Right lobe of liver (tissue), 6 donors: ENCODE data around the gene CDK14. TPM values are rescaled to one million over a fixed set of nuclear protein-coding genes. Genes with fewer than 3 reads are reported as not detected.

Experiments used
- ATAC-seq, 4 donors: fragments of 200-7000 bp; cut with Tn5 transposase; one replicate each; pipeline ENCODE4 v1.9.1; 2020; ENCODE audit warnings: mild to moderate bottlenecking in 4 of 4, moderate library complexity in 4 of 4
- DNase-seq, 3 donors: peaks; one replicate each; pipeline ENCODE4 v3.0.0-alpha.2; 2020
- H3K27ac ChIP-seq, 3 donors: fragments of 200-600 bp; one replicate each; pipeline ENCODE4 v1.8.0; 2022
- H3K27me3 ChIP-seq, 2 donors: fragments of 200-600 bp; one replicate each; pipeline ENCODE4 v1.8.0; 2022
- H3K36me3 ChIP-seq, 4 donors: fragments of 200-600 bp; sonication (generic) in 1 of 4; one replicate each; pipeline versions ENCODE4 v1.5.1 to v1.8.0; 2017 to 2022; ENCODE audit warnings: control low read depth in 1 of 4
- H3K4me1 ChIP-seq, 4 donors: fragments of 200-600 bp; sonication (generic) in 1 of 4; one replicate each; pipeline versions ENCODE4 v1.5.1 to v1.8.0; 2017 to 2022; ENCODE audit warnings: control low read depth in 1 of 4
- H3K4me3 ChIP-seq, 3 donors: fragments of 200-600 bp; one replicate each; pipeline ENCODE4 v1.8.0; 2022
- H3K9me3 ChIP-seq, 4 donors: fragments of 200-600 bp; sonication (generic) in 1 of 4; one replicate each; pipeline versions ENCODE4 v1.5.1 to v1.8.0; 2017 to 2022; ENCODE audit warnings: control low read depth in 1 of 4
- CTCF ChIP-seq, 4 donors: fragments of 200-600 bp in 3 of 4; fragments of 450-650 bp in 1 of 4; IDR thresholded peaks; one replicate each; pipeline versions ENCODE4 v1.5.1 to v1.8.0; 2016 to 2022; ENCODE audit warnings: antibody characterized with exemption in 4 of 4, mild to moderate bottlenecking in 2 of 4
- POLR2A ChIP-seq: fragments of 450-650 bp; IDR thresholded peaks from one replicate; pipeline ENCODE4 v1.6.1; 2017; ENCODE audit warnings: antibody characterized with exemption, mild to moderate bottlenecking
- whole genome bisulfite sequencing: methylation state at CpG from one replicate; pipeline ENCODE4 v1.1.6; 2018; ENCODE audit warnings: low coverage, low lambda C conversion rate; ENCODE audit not compliant: insufficient coverage; ENCODE audit errors: missing lambda C conversion rate; 5-methylcytosine and 5-hydroxymethylcytosine counted together
- intact Hi-C, 2 donors: fragments of 100-400 bp; cut with DNase I; formaldehyde crosslinking; loops; one replicate each; pipeline versions ENCODE4 v1.11.2 to v1.14.1; 2022
- total RNA-seq, 6 experiments: library from RNA; depleted of rRNA in 2 of 6; stranded (reverse); fragments of >200 nt in 2 of 6; fragmentation: NEBNext Ultra II Directional in 3 of 6; extraction: Animal tissue kit (Norgen Biotek cat#: 25700) in 3 of 6; gene quantifications; one replicate each; pipeline versions ENCODE4 v1.1.0 to v1.2.4, GENCODE V29; 2016 to 2023
- donor health status: DM: no; HTN: yes; CAD: no.
- donor health status: DM: no; HTN: no; CAD: no.
- donor health status: DM: no; HTN: no; CAD: no.
- donor health status: DM: no; HTN: yes; CAD: no.
- donor health status: DM: no; HTN: yes; CAD: no.

Gene CDK14
- total RNA-seq, 6 experiments from 2014 or later, result 12.6 to 28.7 (median 17.9) TPM

GRCh38 chr7:91235211-91235832 is 639.2 kb downstream of the CDK14 start:
- Histone ChIP-seq H3K9me3 (no peaks in the 10 kb centered on the region), H3K4me1 (peaks cover 0 to 11% (median 5%) of the 10 kb centered on the region in 4 donors), H3K27ac (no peak overlapping the region), H3K27me3 (no peaks in the 10 kb centered on the region), H3K36me3 (no peaks in the 10 kb centered on the region), H3K4me3 (no peak overlapping the region)
- ATAC-seq, result no peak
- DNase-seq, result no peak
- no peak for TF ChIP-seq CTCF (IDR thresholded peaks at IDR 0.05)
- no peak for TF ChIP-seq POLR2A
- WGBS, result 59% methylated on average over 6 of the region's 6 CpGs
- intact Hi-C loops, result no loop called here

- TF ChIP-seq POLR2A (no peak), CTCF (IDR thresholded peaks at IDR 0.05) (no peak)
- Histone ChIP-seq H3K9me3 (no peaks in the 10 kb centered on the region), H3K27ac (no peak overlapping the region), H3K4me3 (no peak overlapping the region), H3K36me3 (no peaks in the 10 kb centered on the region), H3K27me3 (no peaks in the 10 kb centered on the region), H3K4me1 (peaks cover 0 to 17% (median 7%) of the 10 kb centered on the region in 4 donors)
- DNase-seq (no peak), ATAC-seq (peak in 2 of 4 donors; percentile 22 to 23)
- WGBS, result no CpG with 5 or more reads among the region's 2 CpGs
- intact Hi-C loops, result no loop called here
Measured at GRCh38 chr7:91239171-91239604, 643.1 kb downstream of the CDK14 start.

DNA sequence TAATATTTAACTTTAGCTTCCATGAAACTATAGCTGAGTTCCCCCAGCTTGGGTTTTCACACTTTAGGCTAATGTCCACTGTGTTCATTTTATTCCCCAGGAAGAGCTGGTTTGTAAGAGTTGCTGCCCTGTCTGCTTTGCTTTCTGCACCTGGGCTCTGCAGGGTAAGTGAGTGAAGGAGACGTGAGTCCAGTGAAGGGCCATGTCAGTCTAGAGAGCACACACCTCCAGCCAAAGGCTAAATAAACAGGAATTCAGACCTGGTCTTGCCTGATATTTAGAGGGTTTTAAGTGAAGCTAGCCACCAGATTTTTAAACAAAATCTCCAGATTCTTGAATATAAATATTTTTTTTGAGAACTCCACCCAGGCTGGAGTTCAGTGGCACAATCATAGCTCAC is 643.7 kb downstream of the CDK14 start:
- Histone ChIP-seq H3K36me3 (no peaks in the 10 kb centered on the region), H3K4me1 (peaks cover 0 to 17% (median 7%) of the 10 kb centered on the region in 4 donors), H3K4me3 (no peak overlapping the region), H3K27me3 (no peaks in the 10 kb centered on the region), H3K9me3 (no peaks in the 10 kb centered on the region), H3K27ac (no peak overlapping the region)
- ATAC-seq (peak; percentile 77 to 84 (median 82)), DNase-seq (no peak)
- intact Hi-C loops, result no loop called here
- no peak for TF ChIP-seq POLR2A
- no peak for TF ChIP-seq CTCF (IDR thresholded peaks at IDR 0.05)
- whole genome bisulfite sequencing, result 36% methylated on average over 1 of the region's 1 CpG

DNA sequence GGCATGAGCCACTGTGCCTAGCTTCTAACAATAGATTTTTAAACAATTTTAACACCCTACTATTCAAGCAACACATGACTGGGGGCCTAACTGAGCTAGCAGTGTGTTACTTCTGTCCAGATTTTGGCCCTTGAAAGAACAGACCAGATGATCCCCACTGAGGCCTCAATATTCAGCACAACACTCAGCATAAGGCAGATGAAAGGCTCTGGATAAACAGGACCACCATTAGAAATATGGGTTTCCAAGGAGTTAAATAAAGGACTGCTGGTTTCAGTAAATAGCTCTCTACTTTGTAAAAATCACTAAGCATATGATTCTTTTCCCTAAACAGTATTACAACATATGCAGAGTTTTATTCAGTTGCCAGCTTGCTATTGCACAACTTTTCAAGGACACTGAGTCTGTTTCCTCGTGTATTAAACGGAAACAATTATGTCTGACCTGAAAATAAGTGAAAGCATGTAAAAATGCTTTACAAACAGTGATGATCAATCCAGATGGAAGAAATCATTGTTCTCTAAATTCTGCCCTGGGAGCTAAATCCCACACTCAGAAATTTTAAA is 644.3 kb downstream of the CDK14 start:
- H3K36me3 ChIP-seq, result no peaks in the 10 kb centered on the region
- H3K4me3 ChIP-seq, result no peak overlapping the region
- TF ChIP-seq CTCF (IDR thresholded peaks at IDR 0.05) (no peak), POLR2A (no peak)
- 10% methylated on average over 2 of the region's 2 CpGs for WGBS
- DNase-seq (no peak), ATAC-seq (peak; percentile 36 to 87 (median 82))
- H3K27ac ChIP-seq, result no peak overlapping the region
- no peaks in the 10 kb centered on the region for H3K9me3 ChIP-seq
- H3K4me1 ChIP-seq, result peaks cover 0 to 17% (median 7%) of the 10 kb centered on the region in 4 donors
- H3K27me3 ChIP-seq, result no peaks in the 10 kb centered on the region
- intact Hi-C loops, result no loop called here
